GM19035 (cell line): ENCODE data around the gene MT4.

ENCODE experiments used
- ATAC-seq: cut with Tn5 transposase; IDR thresholded peaks from one replicate; pipeline ENCODE4 v1.9.1; 2021; ENCODE audit not compliant: unreplicated experiment

Gene MT4

DNA sequence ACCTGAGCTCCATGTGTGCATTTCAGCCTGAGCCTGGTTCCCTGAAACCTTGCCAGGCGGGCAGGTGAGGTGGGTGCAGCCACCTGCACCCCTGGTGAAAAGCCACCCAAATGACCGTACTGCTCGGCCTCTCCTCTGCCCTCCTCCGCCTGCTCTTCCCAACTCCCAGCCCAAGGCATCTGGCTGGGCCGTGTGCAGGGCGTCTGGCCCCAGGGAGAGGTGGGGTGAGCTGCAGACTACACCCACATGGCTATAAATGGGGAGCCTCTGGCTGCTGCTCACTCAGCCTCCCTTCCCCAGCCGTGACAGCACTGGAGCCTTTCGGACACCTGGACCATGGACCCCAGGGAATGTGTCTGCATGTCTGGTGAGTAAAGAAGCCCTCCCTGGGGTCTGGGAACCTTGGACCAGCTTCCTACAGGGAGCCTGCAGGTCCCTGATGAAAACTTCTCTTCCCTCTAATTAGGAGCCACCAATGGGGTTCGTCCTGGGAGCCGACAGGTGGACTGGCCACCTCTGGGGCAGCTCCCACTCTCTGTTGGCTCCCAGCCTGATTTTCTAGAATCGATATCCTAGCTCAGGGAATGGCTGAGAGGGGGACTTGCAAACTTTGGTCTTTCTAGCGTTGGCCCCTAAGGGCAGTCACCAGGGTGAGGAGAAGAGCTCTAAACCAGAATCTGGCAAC is at the start of gene MT4:
TSS of gene MT4 (plus strand) at position 281 of the 685 bp plus-strand sequence. CDS start at position 337, 56 bp downstream.
- no peak for ATAC-seq

DNA sequence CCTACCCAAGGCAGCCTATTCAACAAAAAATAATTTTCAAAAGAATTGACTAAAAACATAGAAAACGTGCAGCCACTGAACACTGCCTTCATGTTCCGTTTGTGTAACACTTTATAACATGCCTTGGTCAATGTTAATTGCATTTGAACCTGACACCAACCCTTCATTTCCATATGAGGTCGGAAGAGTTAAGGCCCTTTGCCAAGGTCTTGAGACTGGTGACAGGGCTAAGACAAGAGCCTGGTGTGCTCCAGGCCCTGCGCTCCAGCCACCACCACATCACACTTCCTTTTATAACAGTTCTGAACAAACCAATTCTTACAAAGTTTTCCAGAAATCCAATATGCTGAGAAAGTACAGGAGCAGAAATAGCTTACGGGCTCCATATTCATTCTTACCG is 49.2 kb upstream of the MT4 start:
- ATAC-seq, result no peak

DNA sequence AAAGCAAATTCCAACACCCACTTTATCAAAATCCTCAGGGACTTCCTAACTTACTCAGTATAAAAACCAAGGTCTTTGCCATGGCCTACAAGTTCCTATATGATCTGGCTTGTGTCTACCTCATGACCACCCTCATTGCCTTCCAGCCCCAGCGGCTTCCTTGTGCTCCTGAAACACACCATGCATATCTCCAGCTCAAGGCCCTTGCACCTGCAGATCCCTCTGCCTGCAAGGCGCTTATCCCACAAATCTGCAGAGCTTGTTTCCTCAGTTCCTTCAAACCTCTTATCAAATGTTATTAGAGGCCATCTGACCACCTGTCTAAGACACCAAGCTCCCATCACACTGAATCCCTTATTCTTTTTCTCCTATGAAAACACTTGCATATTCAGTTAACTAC is 47.7 kb upstream of the MT4 start:
- no peak for ATAC-seq

DNA sequence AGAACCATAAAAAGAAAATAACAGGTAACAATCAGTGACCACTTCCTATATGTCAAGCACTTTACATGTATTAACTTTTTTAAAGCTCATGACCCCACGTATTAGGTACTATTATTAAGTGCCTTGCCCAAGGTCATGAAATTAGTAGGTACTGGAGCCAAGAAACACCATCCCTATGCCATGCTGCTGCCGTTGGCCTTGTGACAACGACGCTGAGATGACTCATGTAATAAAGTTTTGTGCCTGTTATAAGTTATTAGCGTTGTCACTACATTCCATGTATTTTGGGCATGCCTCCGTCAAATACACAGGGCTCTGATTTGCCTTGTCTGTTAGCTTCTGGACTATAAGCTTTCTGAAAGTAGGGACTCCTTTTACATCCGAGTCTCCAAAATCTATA is 46.4 kb upstream of the MT4 start:
- no peak for ATAC-seq

DNA sequence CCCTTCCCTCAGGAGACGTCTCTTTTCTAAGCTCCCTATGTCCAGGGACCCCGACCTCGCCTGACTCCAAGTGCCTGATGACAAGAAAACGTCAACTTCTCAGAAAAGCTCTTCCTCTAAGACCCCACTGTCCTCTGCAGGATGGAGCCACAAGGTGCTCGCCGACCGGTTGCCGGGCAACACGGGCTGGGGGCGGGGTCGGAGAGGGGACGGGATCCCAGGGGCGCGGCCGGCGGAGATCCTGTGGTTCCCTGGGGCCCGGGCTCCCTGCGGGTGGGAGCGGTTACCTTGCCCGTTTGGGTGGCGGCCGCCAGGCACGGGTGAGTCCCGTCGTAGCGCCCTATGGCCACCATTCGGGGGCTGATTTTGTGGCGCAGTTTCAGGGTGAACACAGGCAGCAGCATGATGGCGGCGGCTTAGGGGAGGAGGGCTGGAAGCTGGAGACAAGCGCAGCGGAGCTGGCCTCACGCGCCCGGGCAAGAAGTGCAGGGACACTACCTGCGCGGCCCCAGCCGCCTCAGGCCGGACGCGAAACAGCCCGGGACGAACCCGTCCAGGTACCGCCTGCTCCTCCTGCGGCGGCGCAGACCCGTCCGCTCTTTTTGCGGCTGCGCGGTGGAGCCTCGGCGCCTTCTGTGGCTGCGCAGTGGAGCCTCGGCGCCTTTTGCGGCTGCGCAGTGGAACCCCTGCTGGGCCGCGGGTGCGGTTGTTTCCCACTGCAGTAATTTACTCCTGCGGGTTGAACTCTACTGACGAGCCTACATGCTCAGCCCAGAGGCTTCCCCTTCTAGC is 45.2 kb upstream of the MT4 start, which contains the start of gene BBS2:
TSS of gene BBS2 (minus strand) at position 566 of the 792 bp plus-strand sequence. CDS start at position 404, 162 bp downstream.
- ATAC-seq, result peak; percentile 82

DNA sequence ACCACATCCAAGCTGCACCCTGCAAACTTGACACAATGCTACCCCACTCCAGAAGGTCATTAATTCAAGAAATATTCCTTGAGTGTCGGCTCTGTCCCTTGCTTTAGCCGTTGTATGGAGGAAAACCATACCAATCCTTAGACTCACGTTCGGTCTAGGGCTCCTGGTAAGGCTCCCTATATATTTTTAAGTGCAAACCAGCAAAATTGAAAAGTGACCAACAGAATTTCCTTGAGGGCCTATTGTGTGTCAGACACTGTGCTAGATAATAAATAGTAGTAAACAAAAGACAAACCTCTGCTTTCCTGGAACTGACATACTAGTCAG is 44.7 kb upstream of the MT4 start:
- ATAC-seq, result no peak

DNA sequence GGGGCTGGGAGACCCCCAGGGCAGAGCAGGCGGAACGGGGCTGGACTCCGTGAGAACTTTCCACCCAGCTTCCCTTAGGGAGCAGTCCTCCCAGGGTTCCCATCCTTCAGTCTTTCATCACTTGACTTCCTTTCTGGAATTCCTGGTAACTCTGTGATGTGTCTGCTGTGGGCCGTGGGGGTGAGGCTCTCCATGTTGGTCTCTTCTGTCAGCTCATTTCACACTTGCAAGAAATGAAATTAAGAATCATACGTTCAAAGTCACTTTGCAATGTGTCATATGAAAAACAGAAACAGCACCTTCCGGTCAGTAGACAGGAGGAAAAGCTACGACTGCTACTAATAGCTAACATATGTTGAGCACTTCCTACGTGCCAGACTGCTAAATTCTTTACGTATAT is 39.6 kb upstream of the MT4 start:
- no peak for ATAC-seq

DNA sequence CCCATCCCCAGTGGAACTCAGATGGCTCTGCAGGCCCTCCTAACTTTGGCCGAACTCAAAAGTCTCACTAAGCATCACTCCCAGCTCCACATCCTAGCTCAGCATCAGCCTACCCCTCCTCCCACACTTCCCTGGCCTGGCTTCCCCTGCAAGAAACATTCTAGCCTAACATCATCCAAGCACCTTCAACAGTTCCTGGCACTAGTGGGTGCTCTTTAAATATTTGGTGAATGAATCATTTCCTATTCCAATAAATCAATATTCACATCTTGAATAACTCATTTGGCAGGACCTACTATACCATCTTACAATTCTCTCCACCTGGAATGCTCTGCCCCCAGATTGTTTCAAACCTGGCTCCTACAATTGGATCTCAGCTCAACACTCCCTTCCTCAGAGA is 34.0 kb upstream of the MT4 start:
- no peak for ATAC-seq

DNA sequence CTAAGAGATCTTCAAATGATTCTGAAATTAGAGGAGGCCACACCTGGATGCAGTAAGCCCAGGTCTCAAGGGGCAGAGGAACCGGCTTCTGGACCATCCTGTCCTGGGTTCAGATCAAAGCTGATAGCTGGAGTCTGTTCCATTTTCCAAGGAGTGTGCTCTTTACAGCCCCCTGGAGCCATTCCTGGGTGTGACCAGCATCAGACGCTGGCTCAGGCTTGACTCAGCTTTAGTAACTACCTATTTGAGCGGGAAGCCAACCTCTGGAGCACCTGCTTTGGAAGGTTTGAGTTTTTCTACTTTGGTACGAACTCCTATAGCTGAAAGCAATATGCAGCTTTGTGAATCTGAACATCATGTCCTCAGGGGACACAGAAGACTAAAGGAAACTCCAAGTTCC is 32.2 kb upstream of the MT4 start:
- no peak for ATAC-seq

DNA sequence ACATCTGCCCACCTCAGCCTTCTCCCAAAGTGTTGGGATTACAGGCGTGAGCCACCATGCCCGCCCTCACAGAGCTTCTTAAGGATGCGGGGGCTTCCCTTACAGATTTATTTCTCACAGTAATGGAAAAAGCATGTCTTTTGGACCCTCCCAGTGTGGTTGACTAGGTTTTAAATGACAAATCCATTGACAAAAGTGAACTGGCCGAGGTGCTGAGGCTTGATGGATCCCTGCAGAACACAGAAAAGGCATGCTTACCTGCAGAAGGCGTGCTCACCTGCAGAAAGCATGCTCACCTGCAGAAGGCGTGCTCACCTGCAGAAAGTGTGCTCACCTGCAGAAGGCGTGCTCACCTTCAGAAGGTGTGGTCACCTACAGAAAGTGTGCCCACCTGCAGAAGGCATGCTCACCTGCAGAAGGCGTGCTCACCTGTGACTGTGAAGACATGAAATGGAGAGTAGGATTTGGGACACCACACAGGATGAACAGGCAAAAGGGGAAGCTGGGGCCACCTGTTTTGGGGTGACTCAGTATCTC is 30.0 kb upstream of the MT4 start:
- no peak for ATAC-seq

DNA sequence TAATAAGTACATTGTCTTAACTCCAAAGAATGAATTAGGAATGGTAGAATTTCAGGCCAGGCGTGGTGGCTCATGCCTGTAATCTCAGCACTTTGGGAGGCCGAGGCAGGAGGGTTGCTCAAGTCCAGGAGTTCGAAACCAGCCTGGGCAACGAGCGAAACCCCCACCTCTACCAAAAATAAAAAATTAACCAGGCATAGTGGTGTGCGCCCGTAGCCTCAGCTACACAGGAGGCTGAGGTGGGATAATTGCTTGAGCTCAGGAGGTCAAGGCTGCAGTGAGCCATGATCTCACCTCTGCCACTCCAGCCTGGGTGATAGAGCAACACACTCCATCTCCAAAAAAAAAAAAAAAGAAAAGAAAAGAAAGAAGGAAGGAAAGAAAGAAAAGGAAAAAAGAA is 26.5 kb upstream of the MT4 start:
- ATAC-seq, result no peak

DNA sequence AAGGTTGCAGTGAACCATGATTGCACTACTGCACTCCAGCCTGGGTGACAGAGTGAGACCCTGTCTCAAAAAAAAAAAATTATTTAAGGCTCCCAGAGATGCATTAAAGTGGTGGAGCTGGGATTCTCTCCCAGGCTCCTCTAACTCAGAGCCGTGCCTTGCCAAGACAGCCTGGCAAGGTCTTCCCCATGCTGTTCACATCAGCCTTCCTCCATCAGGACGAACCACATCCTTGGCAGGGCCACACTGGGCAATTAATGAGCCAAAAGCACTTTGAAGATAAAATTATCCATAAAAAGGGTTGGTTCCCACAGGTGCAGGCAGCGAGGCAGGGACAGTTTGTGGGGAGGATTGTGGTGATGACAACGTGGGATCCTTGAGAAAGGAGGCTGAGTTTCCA is 25.2 kb upstream of the MT4 start:
- no peak for ATAC-seq

DNA sequence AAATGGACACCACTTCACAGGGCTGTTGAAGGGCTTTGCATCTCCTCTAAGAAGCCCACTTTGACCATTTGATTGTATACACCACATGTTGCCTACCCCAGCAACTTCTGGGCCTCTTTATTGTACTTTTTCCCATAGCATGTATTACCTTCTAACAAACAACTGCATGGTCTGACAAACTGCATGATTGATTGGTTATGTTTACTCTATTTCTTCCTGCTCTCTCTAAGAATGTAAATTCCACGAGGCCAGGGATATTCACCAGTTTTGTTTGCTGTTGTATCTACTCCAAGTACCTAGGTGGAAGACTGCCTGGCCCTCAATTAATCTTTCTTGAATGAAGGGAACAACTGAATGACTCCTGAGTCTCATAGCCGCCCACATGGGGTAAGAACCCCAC is 22.8 kb upstream of the MT4 start:
- no peak for ATAC-seq

DNA sequence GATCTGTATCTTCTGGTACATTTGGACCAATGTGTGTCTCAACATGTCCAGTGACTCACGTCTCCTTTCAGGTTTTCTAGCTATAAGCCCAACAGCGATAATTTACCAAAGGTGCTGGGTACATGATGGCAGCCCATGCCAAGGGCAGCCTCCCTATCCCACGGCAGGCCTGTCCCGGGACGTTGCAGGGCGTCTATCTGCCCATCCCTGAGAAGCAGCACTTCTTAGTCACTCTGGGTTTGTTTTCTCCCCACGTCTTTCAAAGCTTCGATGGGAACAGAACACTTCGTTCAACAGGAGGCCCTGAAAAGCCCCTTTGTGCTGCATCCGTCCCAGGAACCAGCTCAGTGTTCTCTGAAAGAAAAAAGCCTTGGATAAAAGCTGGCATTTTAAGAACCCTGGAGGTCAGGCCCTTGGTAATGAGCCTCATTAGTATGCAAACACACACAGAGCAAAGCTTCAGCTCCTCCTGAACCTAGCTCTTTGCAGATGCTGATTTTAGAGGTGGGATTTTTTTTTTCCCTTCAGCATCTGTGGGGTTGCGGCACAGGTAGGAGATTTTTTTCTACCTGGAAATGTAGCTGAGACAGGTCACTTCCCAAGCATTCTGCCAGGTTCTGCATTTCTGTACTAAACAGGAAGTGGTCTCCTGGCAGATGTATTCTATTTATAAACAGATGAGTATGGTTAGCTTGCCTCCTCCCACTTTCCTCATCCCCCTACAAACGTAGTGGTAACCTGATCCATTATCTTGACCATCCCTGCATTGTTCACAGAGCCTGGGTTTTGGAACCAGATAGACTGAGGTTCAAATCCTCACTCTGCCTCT is 17.5 kb upstream of the MT4 start:
- ATAC-seq, result no peak

DNA sequence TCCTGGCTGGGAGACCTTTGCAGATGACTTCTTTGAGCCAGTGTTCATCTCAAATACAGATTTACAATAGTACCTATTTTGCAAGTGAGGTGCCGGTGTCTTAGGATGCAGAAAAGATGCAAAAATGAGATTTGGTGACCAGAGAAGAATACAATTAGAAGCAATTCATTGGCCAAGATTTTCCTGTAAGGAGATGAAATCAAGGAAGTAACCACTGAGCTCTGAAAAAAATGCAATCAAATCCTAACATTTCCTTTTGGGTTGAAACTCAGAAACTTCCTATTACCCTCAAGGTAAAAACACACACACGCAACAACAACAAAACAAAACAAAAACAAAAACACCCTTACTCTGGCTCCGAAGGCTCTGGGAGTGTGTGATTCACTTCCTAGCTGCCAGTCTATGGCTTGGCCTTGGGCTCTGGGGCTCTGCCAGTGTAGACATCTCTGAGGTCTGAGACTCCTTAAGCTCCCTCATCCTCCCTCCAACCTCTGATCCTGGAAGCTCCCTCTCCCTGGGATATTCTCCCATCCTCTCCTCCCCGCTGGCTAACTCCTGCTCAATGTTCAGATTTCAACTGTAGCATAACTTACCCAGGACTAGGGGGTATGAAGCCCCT is 16.8 kb upstream of the MT4 start:
- no peak for ATAC-seq

DNA sequence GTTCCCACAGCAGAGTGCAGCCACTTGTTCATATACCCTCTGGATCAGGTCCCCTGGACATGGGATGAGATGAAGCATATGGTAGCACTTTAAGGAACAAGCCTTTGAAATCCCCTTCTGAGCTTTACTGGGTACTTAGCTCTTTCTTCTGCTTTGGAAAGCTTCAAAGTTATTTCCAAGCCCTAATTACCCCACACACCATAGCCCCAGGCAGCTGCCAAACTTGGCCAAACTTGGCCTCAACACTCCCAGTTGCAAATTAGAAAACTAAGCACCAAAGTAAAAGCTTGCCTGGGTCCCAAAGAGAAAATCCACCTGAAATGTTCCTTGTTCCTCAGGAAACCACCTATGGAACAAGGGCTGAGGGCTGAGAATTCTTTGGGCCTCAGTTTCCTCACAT is 15.7 kb upstream of the MT4 start:
- no peak for ATAC-seq

DNA sequence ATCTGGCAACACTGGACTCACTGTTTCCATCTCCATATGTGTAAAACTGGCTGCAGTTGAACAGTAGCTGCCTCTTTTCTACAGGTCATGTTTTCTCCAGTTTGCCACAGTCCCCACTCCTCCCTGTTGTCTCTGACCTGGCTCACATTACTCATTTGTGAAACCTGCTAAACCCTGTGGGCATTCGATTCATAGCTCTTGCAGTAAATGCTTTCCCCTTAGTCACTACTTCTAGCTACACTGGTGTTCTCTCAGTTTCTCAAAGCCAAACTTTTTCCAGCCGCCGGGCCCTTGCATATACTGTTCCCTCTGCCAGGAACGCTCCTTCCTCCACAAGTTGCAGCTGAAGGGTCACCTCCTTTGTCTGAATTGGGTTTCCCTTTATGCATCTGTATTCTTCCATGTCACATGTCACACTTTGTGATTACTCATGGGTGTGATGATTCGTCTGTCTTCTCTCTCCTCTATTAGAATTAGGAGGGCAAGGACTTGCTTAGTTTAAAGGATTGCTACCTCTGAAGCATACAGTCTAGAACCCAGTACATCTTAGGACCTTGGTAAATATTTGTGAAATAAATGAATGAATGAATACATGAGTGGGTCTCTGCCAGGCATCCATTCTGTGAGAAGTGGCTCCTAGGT is 15.0 kb upstream of the MT4 start:
- ATAC-seq, result no peak

DNA sequence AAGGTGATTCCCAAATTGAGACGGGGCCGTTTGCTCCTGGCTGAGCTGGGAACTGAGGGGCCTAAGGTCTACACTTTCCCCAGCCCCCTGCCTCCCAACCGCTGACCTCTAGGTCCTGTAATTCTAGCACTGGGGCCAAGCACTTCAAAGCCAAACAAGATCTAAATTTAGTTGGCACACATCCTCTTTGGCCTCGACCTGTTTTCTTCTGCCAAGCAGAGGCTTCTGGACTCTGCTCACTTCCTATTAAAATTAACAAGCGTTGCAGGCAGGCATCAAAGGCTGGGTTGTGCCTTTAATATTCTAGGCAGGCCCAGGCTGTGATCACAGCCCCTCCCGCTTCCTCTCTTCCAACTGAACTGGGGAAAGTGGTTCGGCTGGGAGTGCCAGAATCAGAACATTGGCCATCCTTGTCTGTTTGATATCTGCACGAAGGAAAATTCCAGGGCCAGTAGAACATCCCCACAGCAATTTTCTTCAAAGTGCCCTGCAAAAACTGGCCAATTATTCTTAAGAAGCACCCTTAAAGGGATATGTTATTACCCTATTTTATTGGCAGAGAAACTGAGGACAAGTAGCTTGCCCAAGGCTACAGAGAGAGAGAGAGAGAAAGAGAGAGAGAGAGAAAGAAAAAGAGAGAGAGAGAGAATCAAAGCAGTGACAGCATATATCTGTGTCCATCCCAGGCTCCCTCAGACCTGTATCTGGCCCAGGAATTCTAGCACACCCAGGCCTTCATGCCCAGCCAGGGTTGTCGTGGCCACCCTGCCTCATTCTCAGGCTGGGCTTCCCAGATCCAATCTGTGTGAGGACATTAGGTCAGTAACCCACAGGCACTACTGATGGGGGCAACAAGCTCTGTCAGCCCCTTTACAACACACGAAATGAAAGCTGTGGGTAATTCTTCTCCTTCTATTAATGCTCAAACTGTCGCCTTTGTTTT is 12.8 kb upstream of the MT4 start:
- no peak for ATAC-seq

DNA sequence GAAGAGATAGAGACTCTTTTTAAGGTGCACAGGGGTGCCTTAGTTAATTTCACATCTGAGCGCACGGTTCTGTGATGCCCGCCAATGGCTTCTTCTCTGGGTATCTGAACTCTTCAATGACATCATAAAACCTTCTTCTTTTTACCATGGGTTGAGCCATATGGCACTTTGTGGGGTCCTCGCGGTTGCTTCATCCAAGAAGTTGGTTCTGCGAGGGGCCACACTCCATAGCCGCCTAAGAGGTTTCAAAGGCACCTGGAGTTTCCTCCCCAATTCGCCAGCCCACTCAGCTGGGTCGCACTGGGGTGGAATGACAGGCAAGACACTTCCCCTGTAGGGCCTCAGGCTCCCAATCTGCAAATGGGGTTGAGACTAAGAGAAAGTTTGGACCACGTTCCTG is 10.4 kb upstream of the MT4 start:
- no peak for ATAC-seq
